B cell (primary cell): ENCODE results near the gene RNF215. TPM values are rescaled to one million over a fixed set of nuclear protein-coding genes. Genes with fewer than 3 reads are reported as not detected.

ENCODE experiments used
- ATAC-seq: fragments of 200-7000 bp; cut with Tn5 transposase; one replicate; pipeline ENCODE4 v1.10.0; 2021; ENCODE audit warnings: low read depth, mild to moderate bottlenecking, moderate number of reproducible peaks, moderate library complexity
- CTCF ChIA-PET: fragments of 350-600 bp; sonication (Branson Sonifier 250); formaldehyde crosslinking; loops from one replicate; lab custom pipeline; 2021; ENCODE audit warnings: antibody characterized with exemption, inconsistent platforms; lab: Charles Lee
- POLR2A ChIA-PET: fragments of 350-600 bp; sonication (Branson Sonifier 250); formaldehyde crosslinking; loops from one replicate; lab custom pipeline; 2021; ENCODE audit warnings: antibody characterized with exemption; lab: Charles Lee
- DNase-seq: peaks from one replicate; pipeline ENCODE4 v3.0.0; 2013
- H2AFZ ChIP-seq: 2 replicates; pipeline ENCODE4 v1.6.1; 2012; ENCODE audit warnings: mild to moderate bottlenecking, low read depth, low read length; ENCODE audit not compliant: insufficient read depth, poor library complexity, severe bottlenecking
- H3K27ac ChIP-seq, 2 donors: 1 replicate in 1 of 2; 2 replicates in 1 of 2; pipeline ENCODE4 v1.5.1; 2012 to 2013; ENCODE audit warnings: low read length in 2 of 2, mild to moderate bottlenecking in 2 of 2, moderate library complexity in 1 of 2
- H3K27me3 ChIP-seq, 4 experiments: fragments of 200-600 bp in 1 of 4; sonication (generic) in 1 of 4; replicated peaks in 1 of 4; 1 replicate in 2 of 4; 2 replicates in 2 of 4; pipeline versions ENCODE4 v1.6.1 to v1.7.0; 2013 to 2016; ENCODE audit warnings: low read length in 3 of 4, mild to moderate bottlenecking in 2 of 4, mixed read lengths in 1 of 4, moderate library complexity in 1 of 4; ENCODE audit not compliant: insufficient read depth in 4 of 4, control insufficient read depth in 3 of 4; ENCODE audit errors: control extremely low read depth in 1 of 4
- H3K36me3 ChIP-seq, 2 experiments: replicated peaks in 1 of 2; 1 replicate in 1 of 2; 2 replicates in 1 of 2; pipeline versions ENCODE4 v1.6.1 to v1.7.1; 2013; ENCODE audit warnings: low read length in 1 of 2; ENCODE audit not compliant: insufficient read depth in 2 of 2, control insufficient read depth in 1 of 2; ENCODE audit errors: control extremely low read depth in 1 of 2, extremely low read depth in 1 of 2
- H3K4me1 ChIP-seq, 2 donors: fragments of 200-600 bp in 1 of 2; sonication (generic) in 1 of 2; 1 replicate in 1 of 2; 2 replicates in 1 of 2; pipeline versions ENCODE4 v1.5.1 to v1.6.1; 2013 to 2017; ENCODE audit warnings: low read length in 2 of 2; ENCODE audit not compliant: control insufficient read depth in 2 of 2, insufficient read depth in 2 of 2
- H3K4me2 ChIP-seq: replicated peaks from 2 replicates; pipeline ENCODE3; 2012; ENCODE audit warnings: mild to moderate bottlenecking, low read depth, low read length; ENCODE audit not compliant: poor library complexity, severe bottlenecking
- H3K4me3 ChIP-seq, 5 experiments: fragments of 200-600 bp in 1 of 5; sonication (generic) in 1 of 5; 1 replicate in 3 of 5; 2 replicates in 2 of 5; pipeline versions ENCODE4 v1.5.1 to v1.7.0; 2011 to 2016; ENCODE audit warnings: low read length in 4 of 5, mild to moderate bottlenecking in 4 of 5, low read depth in 2 of 5, control low read depth in 1 of 5, moderate library complexity in 1 of 5; ENCODE audit not compliant: insufficient read depth in 1 of 5; ENCODE audit errors: control extremely low read depth in 1 of 5, extremely low read depth in 1 of 5
- H3K79me2 ChIP-seq: fragments of 200-600 bp; sonication (generic); one replicate; pipeline ENCODE4 v1.6.0; 2016; ENCODE audit warnings: low read length; ENCODE audit not compliant: control insufficient read depth, insufficient read depth
- H3K9ac ChIP-seq: fragments of 200-600 bp; sonication (generic); 2 replicates; pipeline ENCODE4 v1.6.1; 2017; ENCODE audit warnings: mild to moderate bottlenecking, low read length, moderate library complexity
- H3K9me3 ChIP-seq, 3 donors: one replicate each; pipeline versions ENCODE4 v1.6.1 to v1.7.1; 2013; ENCODE audit warnings: low read length in 2 of 3; ENCODE audit not compliant: control insufficient read depth in 2 of 3, insufficient read depth in 1 of 3; ENCODE audit errors: control extremely low read depth in 1 of 3
- H4K20me1 ChIP-seq: 2 replicates; pipeline ENCODE4 v1.6.0; 2012; ENCODE audit warnings: mild to moderate bottlenecking, low read length; ENCODE audit not compliant: insufficient read depth, control insufficient read depth, poor library complexity, severe bottlenecking
- H3K27ac Mint-ChIP-seq: one replicate; pipeline ENCODE4 v1.8.0; 2021; ENCODE audit warnings: mixed read lengths
- H3K27me3 Mint-ChIP-seq: one replicate; pipeline ENCODE4 v1.8.0; 2021; ENCODE audit warnings: mixed read lengths
- H3K4me1 Mint-ChIP-seq: one replicate; pipeline ENCODE4 v1.8.0; 2021; ENCODE audit warnings: mixed read lengths
- H3K4me3 Mint-ChIP-seq: one replicate; pipeline ENCODE4 v1.8.0; 2021; ENCODE audit warnings: mixed read lengths
- H3K9me3 Mint-ChIP-seq: one replicate; pipeline ENCODE4 v1.8.0; 2022; ENCODE audit warnings: mixed read lengths; ENCODE audit not compliant: insufficient read depth
- EZH2 ChIP-seq: IDR thresholded peaks from 2 replicates; pipeline ENCODE4 v1.6.1; 2012; ENCODE audit warnings: borderline replicate concordance, low read depth, mild to moderate bottlenecking, moderate library complexity, low read length; ENCODE audit not compliant: insufficient read depth, poor library complexity, severe bottlenecking
- WGBS: methylation state at CpG from one replicate; pipeline ENCODE4 v1.1.5; 2013; ENCODE audit warnings: missing lambda C conversion rate; ENCODE audit not compliant: insufficient coverage; 5-methylcytosine and 5-hydroxymethylcytosine counted together
- intact Hi-C: fragments of 100-400 bp; cut with micrococcal nuclease; formaldehyde crosslinking; loops from one replicate; pipeline ENCODE4 v1.10.0; 2022
- polyA plus RNA-seq: library from polyadenylated mRNA; depleted of rRNA; stranded (reverse); fragments of >200 nt; gene quantifications from 2 replicates; pipeline ENCODE4 v1.2.3, GENCODE V29; 2012
- small RNA-seq: library from RNA; depleted of rRNA; stranded (forward); fragments of <200 nt; gene quantifications from one replicate; pipeline ENCODE3, GENCODE V24; 2012; ENCODE audit warnings: low replicate concordance, low read depth; ENCODE audit not compliant: insufficient read length
- total RNA-seq, 2 donors: library from RNA; stranded (reverse); fragments of 120-200 nt in 1 of 2; gene quantifications; 1 replicate in 1 of 2; 2 replicates in 1 of 2; pipeline versions ENCODE4 v1.2.3 to v1.2.4, GENCODE V29; 2013 to 2022
- TF ChIP-seq, protein P1 (sequence below): fragments of 200-600 bp; IDR thresholded peaks from one replicate; pipeline ENCODE4 v1.8.0; 2022; ENCODE audit warnings: antibody characterized with exemption, mild to moderate bottlenecking

Gene RNF215
- total and polyA plus RNA-seq, 2 donors (not counting 1 experiment from before 2014, with no cell fraction given): 8.8 to 18.6 TPM

DNA sequence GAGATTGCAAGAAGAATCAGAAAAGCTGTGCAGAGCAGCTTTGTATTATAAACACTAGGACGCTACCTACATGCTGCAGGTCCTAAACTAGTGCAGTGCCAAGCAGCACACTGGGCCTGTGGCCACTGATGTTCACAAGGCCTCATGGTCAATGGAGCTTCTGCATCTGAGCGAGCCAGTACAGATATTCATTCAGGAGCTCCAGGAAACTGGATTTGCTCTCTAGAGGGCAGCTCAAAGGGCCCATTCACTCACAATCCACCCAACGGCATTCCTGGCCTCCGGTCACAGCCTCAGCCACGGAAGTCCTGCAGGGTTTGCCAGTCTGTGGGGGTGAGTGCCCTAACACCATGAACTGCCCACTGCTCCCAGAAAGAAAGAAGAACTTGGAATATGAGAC is 54.7 kb downstream of the RNF215 start:
- peaks cover 3 to 59% of the 10 kb centered on the region in 2 experiments for H3K36me3 ChIP-seq
- WGBS: 100% methylated on average over 5 of the region's 5 CpGs
- peaks cover 1% of the 10 kb centered on the region for H3K79me2 ChIP-seq
- H3K4me2 ChIP-seq: no peak overlapping the region
- H2AFZ ChIP-seq: no peak overlapping the region
- H4K20me1 ChIP-seq: peaks cover 18% of the 10 kb centered on the region
- DNase-seq (no peak), ATAC-seq (no peak)
- TF ChIP-seq, protein P1, sequence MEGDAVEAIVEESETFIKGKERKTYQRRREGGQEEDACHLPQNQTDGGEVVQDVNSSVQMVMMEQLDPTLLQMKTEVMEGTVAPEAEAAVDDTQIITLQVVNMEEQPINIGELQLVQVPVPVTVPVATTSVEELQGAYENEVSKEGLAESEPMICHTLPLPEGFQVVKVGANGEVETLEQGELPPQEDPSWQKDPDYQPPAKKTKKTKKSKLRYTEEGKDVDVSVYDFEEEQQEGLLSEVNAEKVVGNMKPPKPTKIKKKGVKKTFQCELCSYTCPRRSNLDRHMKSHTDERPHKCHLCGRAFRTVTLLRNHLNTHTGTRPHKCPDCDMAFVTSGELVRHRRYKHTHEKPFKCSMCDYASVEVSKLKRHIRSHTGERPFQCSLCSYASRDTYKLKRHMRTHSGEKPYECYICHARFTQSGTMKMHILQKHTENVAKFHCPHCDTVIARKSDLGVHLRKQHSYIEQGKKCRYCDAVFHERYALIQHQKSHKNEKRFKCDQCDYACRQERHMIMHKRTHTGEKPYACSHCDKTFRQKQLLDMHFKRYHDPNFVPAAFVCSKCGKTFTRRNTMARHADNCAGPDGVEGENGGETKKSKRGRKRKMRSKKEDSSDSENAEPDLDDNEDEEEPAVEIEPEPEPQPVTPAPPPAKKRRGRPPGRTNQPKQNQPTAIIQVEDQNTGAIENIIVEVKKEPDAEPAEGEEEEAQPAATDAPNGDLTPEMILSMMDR: no peak
- TF ChIP-seq EZH2: no peak
- H3K4me3 ChIP-seq: no peak overlapping the region
- no peaks in the 10 kb centered on the region for H3K9me3 ChIP-seq
- H3K9me3 Mint-ChIP-seq: no peaks in the 10 kb centered on the region
- ChIA-PET POLR2A (no interaction called here), CTCF (interaction anchor here (1.4 to 4.2 kb wide), 3 partner anchors 23 to 55 kb away, joined by 5 to 25 read pairs (median 5); partner anchors contain the start of genes CASTOR1 and RNF215)
- H3K4me1 Mint-ChIP-seq: peaks cover 5% of the 10 kb centered on the region
- no peak overlapping the region for H3K4me3 Mint-ChIP-seq
- no peaks in the 10 kb centered on the region for H3K27me3 Mint-ChIP-seq
- intact Hi-C loops: no loop called here
- H3K27ac ChIP-seq: no peak overlapping the region
- no peak overlapping the region for H3K27ac Mint-ChIP-seq
- H3K27me3 ChIP-seq: no peaks in the 10 kb centered on the region
- no peak overlapping the region for H3K9ac ChIP-seq
- peaks cover 3 to 4% of the 10 kb centered on the region in 2 donors for H3K4me1 ChIP-seq

Small RNA genes within 50 kb of the gene (small RNA-seq; reads per million reads assigned to genes)
- gene AC004832.3: not detected
- not detected for gene RNU6-564P

Other genes starting within 250 kb of the RNF215 start
- gene LIF, start 140.7 kb downstream of the RNF215 start, total RNA-seq: 0.24 and 0.47 TPM in 2 replicates
- gene LIF, start 140.7 kb downstream of the RNF215 start, polyA plus RNA-seq: 0.06 TPM in 1 of 2 replicates, not detected in the other
- 1.7 and 1.8 TPM in 2 replicates for gene OSM, start 120.6 kb downstream of the RNF215 start, total RNA-seq
- gene OSM, start 120.6 kb downstream of the RNF215 start, polyA plus RNA-seq: 9.6 and 12.5 TPM in 2 replicates
- gene CASTOR1, start 97.9 kb downstream of the RNF215 start, total RNA-seq: 12.3 and 16.3 TPM in 2 replicates
- 15.6 and 18.4 TPM in 2 replicates for gene CASTOR1, start 97.9 kb downstream of the RNF215 start, polyA plus RNA-seq
- 44.7 and 45.2 TPM in 2 replicates for gene TBC1D10A, start 60.5 kb downstream of the RNF215 start, total RNA-seq
- 50.8 and 58.4 TPM in 2 replicates for gene TBC1D10A, start 60.5 kb downstream of the RNF215 start, polyA plus RNA-seq
- gene SF3A1, start 30.5 kb downstream of the RNF215 start, total RNA-seq: 283 and 286 TPM in 2 replicates
- gene SF3A1, start 30.5 kb downstream of the RNF215 start, polyA plus RNA-seq: 92.1 and 163 TPM in 2 replicates
- 3.6 and 5.4 TPM in 2 replicates for gene CCDC157, start 30.4 kb downstream of the RNF215 start, total RNA-seq
- gene CCDC157, start 30.4 kb downstream of the RNF215 start, polyA plus RNA-seq: 5.6 and 6.4 TPM in 2 replicates
- 0.67 and 0.83 TPM in 2 replicates for gene SEC14L2, start 9.6 kb upstream of the RNF215 start, total RNA-seq
- 0.24 and 0.63 TPM in 2 replicates for gene SEC14L2, start 9.6 kb upstream of the RNF215 start, polyA plus RNA-seq
- gene MTFP1, start 38.4 kb upstream of the RNF215 start, total RNA-seq: 11.3 and 11.8 TPM in 2 replicates
- gene MTFP1, start 38.4 kb upstream of the RNF215 start, polyA plus RNA-seq: 8.7 and 18.4 TPM in 2 replicates
- gene SEC14L3, start 84.6 kb upstream of the RNF215 start, total RNA-seq: not detected in 2 replicates
- gene SEC14L3, start 84.6 kb upstream of the RNF215 start, polyA plus RNA-seq: not detected in 2 replicates
- not detected in 2 replicates for gene SEC14L4, start 118.3 kb upstream of the RNF215 start, total RNA-seq
- gene SEC14L4, start 118.3 kb upstream of the RNF215 start, polyA plus RNA-seq: not detected in 2 replicates
- not detected in 2 replicates for gene SEC14L6, start 159.3 kb upstream of the RNF215 start, total RNA-seq
- not detected in 2 replicates for gene SEC14L6, start 159.3 kb upstream of the RNF215 start, polyA plus RNA-seq
- gene GAL3ST1, start 187.3 kb upstream of the RNF215 start, total RNA-seq: 0.46 TPM in 1 of 2 replicates, not detected in the other
- gene GAL3ST1, start 187.3 kb upstream of the RNF215 start, polyA plus RNA-seq: 0.50 and 0.70 TPM in 2 replicates
- gene PES1, start 204.5 kb upstream of the RNF215 start, total RNA-seq: 72.7 and 75.2 TPM in 2 replicates
- gene PES1, start 204.5 kb upstream of the RNF215 start, polyA plus RNA-seq: 35.6 and 38.1 TPM in 2 replicates
- 0.19 and 0.37 TPM in 2 replicates for gene TCN2, start 219.8 kb upstream of the RNF215 start, total RNA-seq
- 0.12 and 0.40 TPM in 2 replicates for gene TCN2, start 219.8 kb upstream of the RNF215 start, polyA plus RNA-seq
- 2.9 and 3.4 TPM in 2 replicates for gene SLC35E4, start 248.4 kb upstream of the RNF215 start, total RNA-seq
- 0.39 and 0.43 TPM in 2 replicates for gene SLC35E4, start 248.4 kb upstream of the RNF215 start, polyA plus RNA-seq